ENCODE measurements around the gene DIO1.
"Not testable (repeated sequence)": the region's sequence is repeated elsewhere in the genome, so short reads cannot be mapped to it uniquely, and the experiment has no call there.

Gene DIO1

DNA sequence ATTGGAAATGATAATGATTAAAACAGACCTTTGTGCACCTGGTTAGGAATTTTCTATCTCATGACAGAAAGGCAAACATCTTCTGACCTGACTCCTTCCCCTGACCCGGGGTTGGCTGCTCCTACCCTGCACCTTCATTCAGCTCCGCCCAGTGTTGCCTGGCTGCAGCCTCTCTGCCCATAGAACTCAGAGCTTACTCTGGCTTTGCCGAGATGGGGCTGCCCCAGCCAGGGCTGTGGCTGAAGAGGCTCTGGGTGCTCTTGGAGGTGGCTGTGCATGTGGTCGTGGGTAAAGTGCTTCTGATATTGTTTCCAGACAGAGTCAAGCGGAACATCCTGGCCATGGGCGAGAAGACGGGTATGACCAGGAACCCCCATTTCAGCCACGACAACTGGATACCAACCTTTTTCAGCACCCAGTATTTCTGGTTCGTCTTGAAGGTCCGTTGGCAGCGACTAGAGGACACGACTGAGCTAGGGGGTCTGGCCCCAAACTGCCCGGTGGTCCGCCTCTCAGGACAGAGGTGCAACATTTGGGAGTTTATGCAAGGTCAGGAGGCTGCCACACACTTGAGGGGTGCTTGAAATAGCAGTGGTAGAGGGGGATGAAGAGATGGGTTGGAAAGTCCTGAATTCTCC lies at the start of gene DIO1:
TSS of gene DIO1 (plus strand) at position 189 of the 638 bp plus-strand sequence. CDS start at position 213, 24 bp downstream.
- no peak for TF ChIP-seq JUND (IDR thresholded peaks at IDR 0.05; ENCODE audit: low read depth)
- DNase-seq (ENCODE audit: low read depth in 1 of 2, low spot score in 1 of 2): peak in 1 of 2 experiments; percentile 36
- in situ Hi-C loops (cut with HindIII; ENCODE audit: low pct_unique_long_range_greater_than_20kb, low sequenced_read_pairs): no loop called here

DNA sequence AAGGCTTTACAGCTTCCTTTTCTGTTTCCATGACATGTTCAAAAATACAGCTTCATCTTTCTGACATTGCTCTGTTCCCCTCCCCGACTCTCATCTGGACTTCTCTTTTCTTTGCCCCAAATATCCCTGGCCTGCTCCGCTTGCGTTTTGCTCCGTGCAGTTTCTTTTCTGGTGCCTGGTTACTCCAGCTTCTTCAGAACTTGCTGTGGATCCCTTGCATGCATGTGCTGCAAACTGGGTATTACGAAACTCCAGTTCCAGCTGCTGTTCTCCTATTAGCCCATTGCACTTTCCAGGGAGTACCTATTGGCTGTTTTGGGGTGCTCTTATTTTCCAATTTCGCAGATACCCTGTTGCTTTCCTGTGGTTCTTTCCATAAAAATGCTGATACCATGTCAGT lies 46.0 kb upstream of the DIO1 start:
- no peak for DNase-seq (ENCODE audit: low read depth in 1 of 2, low spot score in 1 of 2)
- in situ Hi-C loops (cut with HindIII; ENCODE audit: low pct_unique_long_range_greater_than_20kb, low sequenced_read_pairs): no loop called here
- TF ChIP-seq JUND (IDR thresholded peaks at IDR 0.05; ENCODE audit: low read depth): no peak

DNA sequence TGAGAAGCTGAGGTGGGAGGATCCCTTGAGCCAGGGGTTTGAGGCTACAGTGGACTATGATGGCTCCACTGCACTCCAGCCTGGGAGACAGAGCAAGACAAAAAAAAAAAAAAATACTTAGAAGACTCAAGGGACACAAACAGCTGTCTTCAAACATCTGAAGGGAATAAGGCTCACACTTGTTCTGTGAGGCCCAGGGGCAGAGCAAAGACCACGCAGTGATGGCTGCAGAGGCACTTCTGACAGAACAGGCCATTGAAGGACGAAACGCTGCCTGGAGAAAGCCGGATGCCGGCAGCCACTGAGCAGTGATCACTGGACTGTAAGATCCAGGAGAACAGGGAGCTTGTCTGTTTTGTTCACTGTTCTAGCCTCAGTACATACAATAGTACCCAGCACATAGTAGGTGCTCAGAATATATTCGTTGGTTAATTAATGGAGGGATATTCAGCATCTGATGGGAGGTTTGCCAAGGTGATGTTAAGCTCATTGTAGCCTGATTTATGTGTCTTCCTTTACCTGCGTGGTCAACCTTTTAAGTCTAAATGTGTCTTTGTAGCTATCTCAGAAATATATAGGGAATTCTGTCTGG lies 43.8 kb upstream of the DIO1 start:
- in situ Hi-C loops (cut with HindIII; ENCODE audit: low pct_unique_long_range_greater_than_20kb, low sequenced_read_pairs): no loop called here
- TF ChIP-seq JUND (IDR thresholded peaks at IDR 0.05; ENCODE audit: low read depth): no peak
- DNase-seq (ENCODE audit: low read depth in 1 of 2, low spot score in 1 of 2): no peak

DNA sequence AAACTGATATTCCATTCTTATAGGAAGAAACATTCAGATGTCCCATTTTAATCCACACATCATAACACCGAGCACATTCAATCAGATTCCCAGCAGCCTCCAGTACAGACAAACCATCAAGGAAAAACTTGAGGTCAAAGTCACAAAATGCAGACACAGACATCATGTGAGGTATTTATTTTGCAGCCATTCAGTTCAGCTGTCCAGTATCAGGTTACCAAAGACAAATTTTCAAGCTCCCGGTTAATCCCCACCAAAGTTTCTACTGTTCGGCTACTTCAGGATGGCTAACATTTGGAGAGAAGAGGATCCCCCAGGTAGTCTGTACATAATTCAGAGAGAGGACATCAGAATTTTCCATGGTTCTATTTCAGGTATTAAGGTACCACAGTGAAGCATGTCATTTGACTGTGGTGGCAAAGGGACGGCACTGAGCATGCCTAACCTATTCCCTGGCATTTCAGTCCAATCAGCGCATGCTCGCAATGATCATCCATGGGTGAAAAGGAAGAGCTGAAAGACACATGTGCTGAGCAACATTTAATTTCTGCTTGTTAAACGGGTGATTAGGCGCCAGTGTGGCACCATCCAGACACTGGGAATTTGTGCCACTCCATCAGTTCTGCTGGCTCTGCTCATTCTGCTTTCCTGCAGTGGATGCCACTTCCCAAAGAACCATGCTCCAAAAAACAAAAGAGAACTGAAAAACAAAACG lies 42.3 kb upstream of the DIO1 start:
- in situ Hi-C loops (cut with HindIII; ENCODE audit: low pct_unique_long_range_greater_than_20kb, low sequenced_read_pairs): no loop called here
- no peak for TF ChIP-seq JUND (IDR thresholded peaks at IDR 0.05; ENCODE audit: low read depth)
- no peak for DNase-seq (ENCODE audit: low read depth in 1 of 2, low spot score in 1 of 2)

DNA sequence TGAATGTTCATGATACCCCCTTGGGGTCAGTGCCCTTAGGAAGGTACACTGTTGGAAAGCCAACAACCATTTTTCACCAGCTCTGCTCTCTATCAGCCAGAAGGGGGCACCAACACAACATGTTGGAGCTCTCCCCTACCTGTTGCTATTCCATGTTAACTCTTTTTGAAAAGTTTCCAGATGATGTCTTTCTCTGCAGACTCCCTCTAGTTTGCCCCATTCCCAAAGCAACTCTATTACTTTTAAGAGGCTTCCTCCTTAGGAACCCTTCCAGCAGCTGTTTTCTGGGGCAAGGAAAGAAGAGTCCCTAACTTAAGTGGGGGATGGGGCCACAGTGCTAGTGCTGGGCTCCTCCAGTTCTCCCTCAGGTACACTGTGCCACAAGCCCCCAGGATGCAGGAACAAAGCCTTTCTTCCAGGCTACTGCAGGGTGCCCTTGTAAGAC lies 33.0 kb upstream of the DIO1 start:
- peak; percentile 18 to 69 for DNase-seq (ENCODE audit: low read depth in 1 of 2, low spot score in 1 of 2)
- in situ Hi-C loops (cut with HindIII; ENCODE audit: low pct_unique_long_range_greater_than_20kb, low sequenced_read_pairs): no loop called here
- TF ChIP-seq JUND (IDR thresholded peaks at IDR 0.05; ENCODE audit: low read depth): no peak

DNA sequence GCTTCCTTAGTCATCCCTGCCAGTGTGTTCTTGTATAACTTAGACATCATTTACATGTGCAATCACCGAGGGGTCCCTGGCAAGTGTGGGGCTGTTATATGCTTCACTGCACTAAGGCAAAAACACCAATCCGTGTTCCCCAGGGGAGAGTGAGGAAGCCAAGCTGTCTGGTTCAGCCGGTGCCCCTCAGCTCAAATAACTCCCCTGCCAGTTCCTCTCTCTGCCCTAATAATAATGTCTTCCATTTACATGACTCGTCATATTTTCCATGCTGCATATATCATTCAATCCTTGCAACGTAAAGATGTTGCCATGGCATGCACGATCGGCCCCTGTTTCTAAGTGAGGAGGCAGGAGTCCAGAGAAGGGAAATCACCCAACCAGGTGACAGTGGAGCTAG lies 31.5 kb upstream of the DIO1 start:
- no peak for TF ChIP-seq JUND (IDR thresholded peaks at IDR 0.05; ENCODE audit: low read depth)
- DNase-seq (ENCODE audit: low read depth in 1 of 2, low spot score in 1 of 2): no peak
- in situ Hi-C loops (cut with HindIII; ENCODE audit: low pct_unique_long_range_greater_than_20kb, low sequenced_read_pairs): no loop called here

DNA sequence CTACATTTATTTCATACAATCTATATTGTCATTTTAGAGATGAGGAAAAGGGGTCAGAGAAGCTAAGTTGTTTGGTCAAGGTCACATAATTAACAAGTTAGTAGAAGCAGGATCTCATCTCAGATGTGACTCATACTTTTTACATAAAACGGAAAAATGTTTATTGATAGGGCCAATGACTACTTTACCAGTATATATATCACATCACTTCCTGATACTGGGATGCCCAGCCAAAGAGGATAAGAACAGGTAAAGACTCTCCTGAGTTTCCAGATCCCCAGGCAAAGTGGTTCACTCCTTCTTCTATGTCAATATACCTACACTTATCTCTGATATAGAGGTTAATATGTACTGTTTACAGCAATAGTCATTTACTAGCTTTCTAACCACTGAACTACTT lies 25.4 kb upstream of the DIO1 start:
- in situ Hi-C loops (cut with HindIII; ENCODE audit: low pct_unique_long_range_greater_than_20kb, low sequenced_read_pairs): no loop called here
- no peak for DNase-seq (ENCODE audit: low read depth in 1 of 2, low spot score in 1 of 2)
- TF ChIP-seq JUND (IDR thresholded peaks at IDR 0.05; ENCODE audit: low read depth): no peak

DNA sequence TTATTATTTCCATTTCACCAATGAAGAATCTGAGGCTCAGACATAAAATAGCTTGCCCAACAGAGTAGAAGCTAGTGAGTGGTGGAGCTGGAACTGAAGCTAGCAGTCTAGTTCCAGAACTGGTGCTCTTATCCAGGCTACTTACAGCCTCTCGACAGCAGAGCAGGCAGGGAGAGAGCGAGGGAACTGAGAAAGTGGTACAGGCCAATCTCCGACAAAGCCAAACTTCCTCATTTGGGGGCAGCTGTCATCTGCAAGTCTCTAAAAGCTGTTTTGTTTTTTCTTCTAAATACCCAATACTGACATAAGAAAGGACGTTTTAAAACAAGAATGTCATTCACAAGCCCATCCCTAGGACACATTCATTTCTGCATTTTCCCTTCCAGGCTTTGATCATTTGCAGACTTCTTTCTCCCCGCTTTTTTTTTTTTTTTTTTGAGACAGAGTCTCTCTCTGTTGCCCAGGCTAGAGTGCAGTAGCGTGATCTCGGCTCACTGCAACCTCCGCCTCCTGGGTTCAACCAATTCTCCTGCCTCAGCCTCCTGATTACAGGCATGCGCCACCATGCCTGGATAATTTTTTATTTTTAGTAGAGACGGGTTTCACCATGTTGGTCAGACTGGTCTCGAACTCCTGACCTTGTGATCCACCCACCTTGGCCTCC lies 24.4 kb upstream of the DIO1 start:
- TF ChIP-seq JUND (IDR thresholded peaks at IDR 0.05; ENCODE audit: low read depth): no peak
- in situ Hi-C loops (cut with HindIII; ENCODE audit: low pct_unique_long_range_greater_than_20kb, low sequenced_read_pairs): no loop called here
- no peak for DNase-seq (ENCODE audit: low read depth in 1 of 2, low spot score in 1 of 2)

DNA sequence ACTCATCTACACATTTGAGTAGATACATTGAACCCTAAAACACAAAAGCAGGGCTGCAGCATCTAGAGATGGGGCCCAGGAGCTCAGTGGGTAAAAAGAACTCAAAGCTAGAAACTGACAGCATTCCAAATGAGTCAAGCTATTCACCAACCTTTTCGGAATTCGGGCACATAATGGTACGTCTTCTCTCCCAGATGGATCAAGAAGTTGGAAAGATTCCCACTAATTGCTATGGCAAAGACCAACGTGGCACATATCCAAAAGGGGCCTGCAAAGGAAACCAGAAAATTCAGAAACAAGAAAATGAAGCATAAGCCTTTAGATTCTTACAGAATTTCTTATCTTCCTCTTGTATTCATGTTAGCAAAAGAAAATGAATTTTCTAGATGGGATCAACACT lies 22.8 kb upstream of the DIO1 start:
- TF ChIP-seq JUND (IDR thresholded peaks at IDR 0.05; ENCODE audit: low read depth): no peak
- in situ Hi-C loops (cut with HindIII; ENCODE audit: low pct_unique_long_range_greater_than_20kb, low sequenced_read_pairs): no loop called here
- no peak for DNase-seq (ENCODE audit: low read depth in 1 of 2, low spot score in 1 of 2)

DNA sequence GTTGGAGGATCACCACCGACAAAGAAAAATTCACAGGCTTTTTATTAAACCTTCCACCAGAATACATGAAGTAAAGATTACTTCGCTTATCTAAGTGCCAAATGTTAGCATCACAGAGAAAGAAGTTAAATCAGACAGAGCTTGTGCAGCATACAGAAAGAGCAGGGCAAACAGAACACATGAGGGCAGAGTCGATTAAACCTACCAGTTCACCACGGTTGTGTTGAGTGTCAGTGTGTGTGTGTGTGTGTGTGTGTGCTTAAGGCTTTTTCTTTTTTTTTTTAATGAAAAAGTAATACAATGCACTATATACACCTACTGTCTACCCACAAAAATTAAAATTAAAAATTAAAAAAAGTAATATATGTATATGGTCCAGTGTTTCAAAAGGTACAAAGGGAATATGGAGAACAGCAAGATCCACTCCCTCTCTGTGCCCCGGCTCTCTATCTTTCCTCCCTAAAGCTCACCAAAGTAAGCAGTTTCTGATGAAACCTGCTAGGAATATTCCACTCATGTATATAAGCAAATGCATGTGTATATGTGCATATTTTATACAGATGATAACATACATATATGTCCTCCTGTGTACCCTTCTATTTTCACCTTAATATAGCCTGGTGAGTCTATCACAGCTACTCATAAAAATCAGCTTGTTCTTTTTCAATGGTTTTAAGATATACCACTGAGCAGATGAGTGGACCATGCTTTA lies 22.1 kb upstream of the DIO1 start:
- in situ Hi-C loops (cut with HindIII; ENCODE audit: low pct_unique_long_range_greater_than_20kb, low sequenced_read_pairs): no loop called here
- no peak for TF ChIP-seq JUND (IDR thresholded peaks at IDR 0.05; ENCODE audit: low read depth)
- no peak for DNase-seq (ENCODE audit: low read depth in 1 of 2, low spot score in 1 of 2)

DNA sequence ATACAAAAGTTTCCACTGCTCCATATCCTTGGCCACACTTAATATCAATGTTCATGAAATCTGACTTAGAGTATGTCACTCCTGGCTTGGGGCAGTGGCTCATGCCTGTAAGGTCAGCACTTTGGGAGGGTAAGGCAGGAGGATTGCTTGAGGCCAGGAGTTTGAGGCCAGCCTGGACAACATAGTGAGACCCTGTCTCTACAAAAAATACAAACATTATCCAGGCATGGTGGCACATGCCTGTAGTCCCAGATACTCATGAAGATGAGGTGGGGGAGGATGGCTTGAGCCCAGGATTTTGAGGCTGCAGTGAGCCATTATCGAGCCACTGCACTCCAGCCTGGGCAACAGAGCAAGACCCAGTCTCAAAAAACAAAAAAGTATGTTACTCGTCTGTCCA lies 18.8 kb upstream of the DIO1 start:
- DNase-seq (ENCODE audit: low read depth in 1 of 2, low spot score in 1 of 2); in situ Hi-C loops (cut with HindIII; ENCODE audit: low pct_unique_long_range_greater_than_20kb, low sequenced_read_pairs): not testable (repeated sequence)

DNA sequence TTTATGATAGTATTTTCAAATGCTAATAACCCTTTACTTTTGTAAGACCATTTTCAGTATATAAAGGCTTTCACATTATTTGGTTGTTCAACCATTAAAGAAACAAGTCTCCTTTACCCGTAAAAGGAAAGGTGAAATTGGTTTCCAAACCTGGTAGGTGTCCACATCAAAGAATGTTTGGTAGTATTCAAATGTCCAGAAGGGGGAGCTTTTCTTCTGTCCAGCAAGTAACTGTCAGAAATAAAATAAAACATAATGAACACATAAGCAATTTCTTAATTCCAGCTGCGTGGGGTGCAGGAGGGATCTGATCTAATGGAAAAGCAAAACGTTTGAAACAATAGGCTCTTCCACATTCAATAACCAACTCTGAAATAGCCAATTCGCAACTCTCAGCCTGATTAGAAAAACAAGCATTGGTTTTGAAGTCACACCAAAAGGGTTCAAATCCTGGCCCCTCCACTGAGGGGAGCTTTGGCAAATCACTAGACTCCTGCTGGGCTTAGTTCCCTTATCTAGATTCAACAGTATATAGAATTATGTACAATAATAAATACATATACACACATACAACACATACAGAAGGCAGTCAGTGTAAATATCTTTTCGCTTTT lies 15.4 kb upstream of the DIO1 start:
- in situ Hi-C loops (cut with HindIII; ENCODE audit: low pct_unique_long_range_greater_than_20kb, low sequenced_read_pairs): no loop called here
- no peak for TF ChIP-seq JUND (IDR thresholded peaks at IDR 0.05; ENCODE audit: low read depth)
- DNase-seq (ENCODE audit: low read depth in 1 of 2, low spot score in 1 of 2): peak; percentile 20 to 65

DNA sequence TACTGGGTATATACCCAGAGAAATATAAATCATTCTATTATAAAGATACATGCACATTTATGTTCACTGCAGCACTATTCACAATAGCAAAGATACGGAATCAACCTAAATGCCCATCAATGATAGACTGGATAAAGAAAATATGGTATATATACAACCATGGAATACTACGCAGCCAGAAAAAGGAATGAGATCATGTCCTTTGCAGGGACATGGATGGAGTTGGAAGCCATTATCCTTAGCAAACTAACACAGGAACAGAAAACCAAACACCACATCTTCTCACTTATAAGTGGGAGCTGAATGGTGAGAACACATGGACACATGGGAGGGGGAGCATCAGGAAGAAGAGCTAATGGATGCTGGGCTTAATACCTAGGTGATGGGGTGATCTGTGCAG lies 12.1 kb upstream of the DIO1 start:
- in situ Hi-C loops (cut with HindIII; ENCODE audit: low pct_unique_long_range_greater_than_20kb, low sequenced_read_pairs); DNase-seq (ENCODE audit: low read depth in 1 of 2, low spot score in 1 of 2): not testable (repeated sequence)

DNA sequence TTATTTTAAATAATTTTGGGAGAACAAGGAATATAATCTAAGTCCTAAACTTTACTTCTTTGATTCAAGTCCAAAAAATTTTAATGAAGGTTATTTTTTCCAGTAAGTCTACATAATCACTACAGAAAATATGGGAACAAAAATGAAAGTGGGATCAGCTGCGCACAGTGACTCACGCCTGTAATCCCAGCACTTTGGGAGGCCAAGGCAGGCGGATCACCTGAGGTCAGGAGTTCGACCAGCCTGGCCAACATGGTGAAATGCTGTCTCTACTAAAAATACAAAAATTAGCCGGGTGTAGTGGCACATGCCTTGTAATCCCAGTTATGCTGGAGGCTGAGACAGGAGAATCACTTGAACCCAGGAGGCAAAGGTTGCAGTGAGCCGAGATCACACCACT lies 10.4 kb upstream of the DIO1 start:
- in situ Hi-C loops (cut with HindIII; ENCODE audit: low pct_unique_long_range_greater_than_20kb, low sequenced_read_pairs); DNase-seq (ENCODE audit: low read depth in 1 of 2, low spot score in 1 of 2): not testable (repeated sequence)
